Astrocyte (in vitro differentiated cells and primary cell): ENCODE measurements around the gene HMOX2. TPM values are rescaled to one million over a fixed set of nuclear protein-coding genes. Genes with fewer than 3 reads are reported as not detected.

ENCODE experiments used
- DNase-seq: peaks from one replicate; pipeline ENCODE4 v3.0.0-alpha.2; 2010; ENCODE audit warnings: low read depth
- FAIRE-seq: peaks from 2 replicates; lab custom pipeline; 2011; peaks lifted over from hg19 to GRCh38; lab: Jason Lieb, UNC
- H2AFZ ChIP-seq: 2 replicates; pipeline ENCODE4 v1.6.0; 2012; ENCODE audit warnings: low read depth, low read length, inconsistent platforms
- H3K27ac ChIP-seq: 2 replicates; pipeline ENCODE4 v1.5.1; 2011; ENCODE audit warnings: low read depth, low read length, inconsistent platforms
- H3K27me3 ChIP-seq: 2 replicates; pipeline ENCODE4 v1.6.0; 2011; ENCODE audit warnings: low read length, inconsistent platforms; ENCODE audit not compliant: insufficient read depth
- H3K36me3 ChIP-seq: 2 replicates; pipeline ENCODE4 v1.5.1; 2011; ENCODE audit warnings: low read length, inconsistent platforms; ENCODE audit not compliant: insufficient read depth
- H3K4me1 ChIP-seq: 2 replicates; pipeline ENCODE4 v1.5.1; 2011; ENCODE audit warnings: low read length, inconsistent platforms; ENCODE audit not compliant: insufficient read depth
- H3K4me2 ChIP-seq: 2 replicates; pipeline ENCODE4 v1.6.0; 2012; ENCODE audit warnings: low read length, inconsistent platforms
- H3K4me3 ChIP-seq: 2 replicates; pipeline ENCODE4 v1.5.1; 2011; ENCODE audit warnings: low read depth, mild to moderate bottlenecking, low read length, inconsistent platforms; ENCODE audit not compliant: insufficient read depth
- H3K79me2 ChIP-seq: 2 replicates; pipeline ENCODE4 v1.6.0; 2012; ENCODE audit warnings: mild to moderate bottlenecking, low read length, inconsistent platforms; ENCODE audit not compliant: insufficient read depth
- H3K9ac ChIP-seq: 2 replicates; pipeline ENCODE4 v1.6.0; 2012; ENCODE audit warnings: mild to moderate bottlenecking, low read length, inconsistent platforms
- H3K9me3 ChIP-seq: 2 replicates; pipeline ENCODE4 v1.5.1; 2012; ENCODE audit warnings: low read depth, mild to moderate bottlenecking, low read length, inconsistent platforms; ENCODE audit not compliant: insufficient read depth
- H4K20me1 ChIP-seq: 2 replicates; pipeline ENCODE4 v1.6.0; 2012; ENCODE audit warnings: low read length, inconsistent platforms; ENCODE audit not compliant: insufficient read depth
- H3K27ac Mint-ChIP-seq: one replicate; pipeline ENCODE4 v1.8.0; 2021; ENCODE audit warnings: mild to moderate bottlenecking, mixed read lengths; ENCODE audit not compliant: unreplicated experiment
- H3K27me3 Mint-ChIP-seq: one replicate; pipeline ENCODE4 v1.8.0; 2021; ENCODE audit warnings: low read depth, mixed read lengths; ENCODE audit not compliant: unreplicated experiment
- H3K36me3 Mint-ChIP-seq: one replicate; pipeline ENCODE4 v1.8.0; 2021; ENCODE audit warnings: low read depth, mixed read lengths; ENCODE audit not compliant: unreplicated experiment
- H3K4me1 Mint-ChIP-seq: one replicate; pipeline ENCODE4 v1.8.0; 2021; ENCODE audit warnings: low read depth, mixed read lengths; ENCODE audit not compliant: unreplicated experiment
- H3K4me3 Mint-ChIP-seq: one replicate; pipeline ENCODE4 v1.8.0; 2021; ENCODE audit warnings: mild to moderate bottlenecking, moderate library complexity, mixed read lengths; ENCODE audit not compliant: unreplicated experiment
- H3K9me3 Mint-ChIP-seq: one replicate; pipeline ENCODE4 v1.8.0; 2021; ENCODE audit warnings: mild to moderate bottlenecking, mixed read lengths; ENCODE audit not compliant: unreplicated experiment
- EZH2 ChIP-seq: IDR thresholded peaks from 2 replicates; pipeline ENCODE4 v1.6.1; 2012; ENCODE audit warnings: mild to moderate bottlenecking, low read length, inconsistent platforms; ENCODE audit not compliant: insufficient read depth
- total RNA-seq: library from RNA; stranded (reverse); gene quantifications from 2 replicates; pipeline ENCODE4 v1.2.1, GENCODE V29; 2021
- TF ChIP-seq, protein P1 (sequence below): IDR thresholded peaks from 2 replicates; pipeline ENCODE4 v1.5.1; 2011; ENCODE audit warnings: low read depth, mild to moderate bottlenecking, inconsistent platforms, low read length, moderate library complexity; ENCODE audit not compliant: insufficient read depth

HMOX2 gene
- total RNA-seq, 1 donor from 2014 or later: 64.9 TPM

DNA sequence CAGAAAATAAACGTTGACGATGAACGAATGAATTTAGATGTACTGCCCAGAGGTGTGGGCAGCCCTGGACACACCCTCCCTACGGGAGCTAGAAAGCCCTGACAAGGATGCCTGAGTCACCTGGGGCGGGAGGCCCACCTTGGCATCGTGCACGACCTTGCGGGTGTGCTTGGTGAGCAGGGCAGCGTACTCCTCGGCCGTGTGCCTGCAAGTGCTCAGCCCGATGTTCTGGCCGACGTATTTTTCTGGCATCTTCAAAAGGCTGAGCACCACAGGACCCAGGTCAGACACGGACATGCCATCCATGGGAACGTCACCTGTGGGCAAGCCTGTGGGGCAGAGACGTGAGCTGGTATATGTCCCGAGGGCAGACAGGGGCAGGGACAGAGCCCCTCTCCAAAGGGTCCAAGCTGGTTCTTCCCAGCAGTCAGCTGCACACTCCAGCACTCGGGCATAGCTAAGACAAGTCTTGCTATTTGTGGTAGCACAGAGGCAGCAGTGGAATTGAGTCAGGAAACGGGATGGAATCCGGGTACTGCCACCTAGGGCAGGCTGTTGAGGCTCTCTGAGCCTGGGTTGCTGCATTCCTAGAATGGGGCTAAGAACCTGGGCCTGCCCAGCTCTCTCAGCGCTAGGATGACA lies 12.6 kb upstream of the HMOX2 start:
- Histone ChIP-seq H3K27ac (peak overlapping the region; percentile 54), H3K27me3 (no peaks in the 10 kb centered on the region), H2AFZ (no peak overlapping the region), H3K4me2 (peak overlapping the region; percentile 62), H3K9me3 (no peaks in the 10 kb centered on the region), H3K9ac (peak overlapping the region; percentile 39), H3K36me3 (no peaks in the 10 kb centered on the region), H4K20me1 (peaks cover 5% of the 10 kb centered on the region), H3K4me3 (no peak overlapping the region), H3K4me1 (peaks cover 17% of the 10 kb centered on the region), H3K79me2 (no peaks in the 10 kb centered on the region)
- Mint-ChIP-seq H3K27me3 (no peaks in the 10 kb centered on the region), H3K27ac (peak overlapping the region; percentile 96), H3K4me1 (peaks cover 17% of the 10 kb centered on the region), H3K36me3 (peaks cover 25% of the 10 kb centered on the region), H3K4me3 (no peak overlapping the region), H3K9me3 (peaks cover 1% of the 10 kb centered on the region)
- DNase-seq (no peak), FAIRE-seq (no peak)
- TF ChIP-seq, protein P1, sequence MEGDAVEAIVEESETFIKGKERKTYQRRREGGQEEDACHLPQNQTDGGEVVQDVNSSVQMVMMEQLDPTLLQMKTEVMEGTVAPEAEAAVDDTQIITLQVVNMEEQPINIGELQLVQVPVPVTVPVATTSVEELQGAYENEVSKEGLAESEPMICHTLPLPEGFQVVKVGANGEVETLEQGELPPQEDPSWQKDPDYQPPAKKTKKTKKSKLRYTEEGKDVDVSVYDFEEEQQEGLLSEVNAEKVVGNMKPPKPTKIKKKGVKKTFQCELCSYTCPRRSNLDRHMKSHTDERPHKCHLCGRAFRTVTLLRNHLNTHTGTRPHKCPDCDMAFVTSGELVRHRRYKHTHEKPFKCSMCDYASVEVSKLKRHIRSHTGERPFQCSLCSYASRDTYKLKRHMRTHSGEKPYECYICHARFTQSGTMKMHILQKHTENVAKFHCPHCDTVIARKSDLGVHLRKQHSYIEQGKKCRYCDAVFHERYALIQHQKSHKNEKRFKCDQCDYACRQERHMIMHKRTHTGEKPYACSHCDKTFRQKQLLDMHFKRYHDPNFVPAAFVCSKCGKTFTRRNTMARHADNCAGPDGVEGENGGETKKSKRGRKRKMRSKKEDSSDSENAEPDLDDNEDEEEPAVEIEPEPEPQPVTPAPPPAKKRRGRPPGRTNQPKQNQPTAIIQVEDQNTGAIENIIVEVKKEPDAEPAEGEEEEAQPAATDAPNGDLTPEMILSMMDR: no peak
- no peak for TF ChIP-seq EZH2

DNA sequence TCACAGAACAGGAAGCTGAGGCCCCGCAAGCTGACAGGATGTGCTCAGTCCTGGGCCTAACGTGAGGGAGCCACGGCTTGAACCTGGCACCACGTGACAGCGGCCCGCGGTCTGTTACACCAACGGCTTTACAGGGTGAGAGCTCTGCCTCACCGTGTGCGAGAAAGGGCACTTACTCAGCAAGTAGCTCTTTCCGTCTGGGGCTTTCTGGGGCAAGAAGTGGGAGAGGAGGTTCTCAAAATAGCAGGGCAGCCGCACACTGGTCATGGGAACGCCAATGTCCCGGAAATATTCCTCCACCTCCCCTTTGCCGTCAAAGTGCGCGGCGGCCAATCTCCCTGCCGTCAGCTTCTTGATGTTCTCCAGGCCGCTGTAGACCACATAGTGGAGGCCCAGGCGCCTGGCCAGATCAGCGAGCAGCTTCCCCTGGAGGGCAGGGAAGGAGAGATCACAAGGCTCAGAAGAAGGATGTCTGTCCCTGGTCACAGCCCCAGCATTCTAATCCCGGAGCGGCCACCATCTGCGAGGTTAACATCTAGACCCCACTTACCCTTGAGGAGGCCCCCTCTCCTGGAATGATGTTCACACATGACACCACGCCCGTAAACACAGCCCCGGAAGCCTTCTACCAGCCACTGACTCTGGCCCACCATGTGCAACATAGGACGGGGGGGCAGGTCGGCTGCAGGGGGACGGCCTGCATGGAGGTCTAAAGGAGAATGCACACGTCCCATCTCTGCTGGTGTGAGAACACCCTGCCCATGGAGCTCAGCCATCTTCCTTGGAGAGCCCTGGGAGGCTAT lies 10.0 kb upstream of the HMOX2 start:
- Histone ChIP-seq H3K27me3 (no peaks in the 10 kb centered on the region), H3K36me3 (no peaks in the 10 kb centered on the region), H3K9me3 (no peaks in the 10 kb centered on the region), H3K4me3 (no peak overlapping the region), H3K4me1 (peaks cover 12% of the 10 kb centered on the region), H3K27ac (no peak overlapping the region), H3K9ac (no peak overlapping the region), H2AFZ (no peak overlapping the region), H4K20me1 (peaks cover 5% of the 10 kb centered on the region), H3K4me2 (no peak overlapping the region), H3K79me2 (no peaks in the 10 kb centered on the region)
- Mint-ChIP-seq H3K4me3 (no peak overlapping the region), H3K36me3 (peaks cover 17% of the 10 kb centered on the region), H3K4me1 (peaks cover 12% of the 10 kb centered on the region), H3K9me3 (peaks cover 1% of the 10 kb centered on the region), H3K27me3 (no peaks in the 10 kb centered on the region), H3K27ac (no peak overlapping the region)
- FAIRE-seq: no peak
- TF ChIP-seq, protein P1: no peak
- TF ChIP-seq EZH2: no peak
- DNase-seq: no peak
